Large intestine (tissue), 3 donors: Measurements from ENCODE around the gene HSPB2. TPM values are rescaled to one million over a fixed set of nuclear protein-coding genes. Genes with fewer than 3 reads are reported as not detected.

Experiments used
- DNase-seq, 2 donors: peaks; one replicate each; pipeline versions ENCODE4 v3.0.0 to v3.0.0-alpha.2; 2013
- H3K27ac ChIP-seq: one replicate; pipeline ENCODE4 v1.5.1; 2013; ENCODE audit warnings: low read length
- H3K27me3 ChIP-seq: 2 replicates; pipeline ENCODE4 v1.6.1; 2013; ENCODE audit warnings: low read length; ENCODE audit not compliant: control insufficient read depth, insufficient read depth
- H3K36me3 ChIP-seq: 2 replicates; pipeline ENCODE4 v1.6.1; 2013; ENCODE audit warnings: low read length; ENCODE audit not compliant: control insufficient read depth, insufficient read depth
- H3K4me1 ChIP-seq: one replicate; pipeline ENCODE4 v1.6.1; 2013; ENCODE audit warnings: low read length; ENCODE audit not compliant: control insufficient read depth, insufficient read depth
- H3K4me3 ChIP-seq: one replicate; pipeline ENCODE4 v1.5.1; 2013; ENCODE audit warnings: low read length
- H3K9me3 ChIP-seq: one replicate; pipeline ENCODE4 v1.6.1; 2013; ENCODE audit warnings: mild to moderate bottlenecking, low read depth, low read length, moderate library complexity; ENCODE audit not compliant: control insufficient read depth
- WGBS: methylation state at CpG from one replicate; pipeline ENCODE4 v1.1.5; 2013; ENCODE audit warnings: low lambda C conversion rate; ENCODE audit not compliant: insufficient coverage; 5-methylcytosine and 5-hydroxymethylcytosine counted together
- polyA plus RNA-seq: library from polyadenylated mRNA; unstranded; fragments of 120-200 nt; gene quantifications from one replicate; pipeline ENCODE4 v1.2.1, GENCODE V29; 2013

HSPB2 gene
- polyA plus RNA-seq, 1 donor = 4.3 TPM

GRCh38 chr11:111913031-111913861 lies 712 bp downstream of the HSPB2 start:
- 30% methylated on average over 4 of the region's 24 CpGs for WGBS
- H3K27me3 ChIP-seq = peaks cover 14% of the 10 kb centered on the region
- peaks cover 25% of the 10 kb centered on the region for H3K4me1 ChIP-seq
- H3K36me3 ChIP-seq = no peaks in the 10 kb centered on the region
- H3K4me3 ChIP-seq = peak overlapping the region; percentile 29
- H3K9me3 ChIP-seq = no peaks in the 10 kb centered on the region
- peak overlapping the region; percentile 16 for H3K27ac ChIP-seq
- DNase-seq = no peak

GRCh38 chr11:111913997-111914396 lies 1.5 kb downstream of the HSPB2 start:
- Histone ChIP-seq H3K27me3 (peaks cover 14% of the 10 kb centered on the region), H3K4me1 (peaks cover 29% of the 10 kb centered on the region), H3K27ac (no peak overlapping the region), H3K9me3 (no peaks in the 10 kb centered on the region), H3K36me3 (no peaks in the 10 kb centered on the region), H3K4me3 (no peak overlapping the region)
- DNase-seq = peak in 1 of 2 donors; percentile 52
- WGBS = no CpG with 5 or more reads among the region's 4 CpGs

GRCh38 chr11:111916768-111917167 lies 4.2 kb downstream of the HSPB2 start:
- Histone ChIP-seq H3K27me3 (peaks cover 14% of the 10 kb centered on the region), H3K27ac (no peak overlapping the region)

GRCh38 chr11:111917312-111917711 lies 4.8 kb downstream of the HSPB2 start:
- Histone ChIP-seq H3K36me3 (no peaks in the 10 kb centered on the region), H3K4me3 (no peak overlapping the region), H3K9me3 (no peaks in the 10 kb centered on the region), H3K27me3 (peaks cover 8% of the 10 kb centered on the region), H3K4me1 (peaks cover 21% of the 10 kb centered on the region), H3K27ac (peak overlapping the region; percentile 82)
- WGBS = no CpG with 5 or more reads among the region's 2 CpGs
- no peak for DNase-seq

More at GRCh38 chr11:111916768-111917167, 4.2 kb downstream of the HSPB2 start:
- Histone ChIP-seq H3K36me3 (no peaks in the 10 kb centered on the region), H3K9me3 (no peaks in the 10 kb centered on the region), H3K4me1 (peaks cover 26% of the 10 kb centered on the region), H3K4me3 (no peak overlapping the region)
- DNase-seq = no peak
- WGBS = no CpG with 5 or more reads among the region's 1 CpG

GRCh38 chr11:111917788-111918187 lies 5.3 kb downstream of the HSPB2 start:
- H3K27ac ChIP-seq = peak overlapping the region; percentile 82
- peaks cover 8% of the 10 kb centered on the region for H3K27me3 ChIP-seq
- WGBS = 80% methylated on average over 1 of the region's 3 CpGs
- no peaks in the 10 kb centered on the region for H3K9me3 ChIP-seq
- no peak overlapping the region for H3K4me3 ChIP-seq
- H3K4me1 ChIP-seq = peaks cover 20% of the 10 kb centered on the region
- no peaks in the 10 kb centered on the region for H3K36me3 ChIP-seq
- DNase-seq = peak in 1 of 2 donors; percentile 28

- H3K4me3 ChIP-seq = peak within 1 kb of the TSS; percentile 33
- 19% methylated on average over 3 of the region's 19 CpGs for WGBS
Measured at GRCh38 chr11:111918390-111919256, 6.1 kb downstream of the HSPB2 start, which contains the start of gene C11orf52. Gene C11orf52 (plus strand): TSS chr11:111918913. CDS start chr11:111918973, 60 bp downstream.

GRCh38 chr11:111920908-111921307 lies 8.4 kb downstream of the HSPB2 start:
- H3K9me3 ChIP-seq = no peaks in the 10 kb centered on the region
- H3K27ac ChIP-seq = no peak overlapping the region
- DNase-seq = no peak
- no peaks in the 10 kb centered on the region for H3K27me3 ChIP-seq
- WGBS = no CpG with 5 or more reads among the region's 2 CpGs
- H3K4me3 ChIP-seq = no peak overlapping the region
- peaks cover 3% of the 10 kb centered on the region for H3K36me3 ChIP-seq
- peaks cover 21% of the 10 kb centered on the region for H3K4me1 ChIP-seq

More at GRCh38 chr11:111918390-111919256, 6.1 kb downstream of the HSPB2 start, which contains the start of gene C11orf52:
- no peaks in the 10 kb centered on the region for H3K36me3 ChIP-seq
- H3K27me3 ChIP-seq = peaks cover 1% of the 10 kb centered on the region
- H3K27ac ChIP-seq = peak within 1 kb of the TSS; percentile 82
- DNase-seq = peak; percentile 89 to 96
- H3K9me3 ChIP-seq = no peaks in the 10 kb centered on the region
- peaks cover 20% of the 10 kb centered on the region for H3K4me1 ChIP-seq

- H3K4me3 ChIP-seq = no peak overlapping the region
- H3K36me3 ChIP-seq = peaks cover 6% of the 10 kb centered on the region
- H3K4me1 ChIP-seq = peaks cover 28% of the 10 kb centered on the region
- DNase-seq = no peak
- H3K9me3 ChIP-seq = no peaks in the 10 kb centered on the region
- no peak overlapping the region for H3K27ac ChIP-seq
- no peaks in the 10 kb centered on the region for H3K27me3 ChIP-seq
- WGBS = no CpG with 5 or more reads among the region's 7 CpGs
Measured at GRCh38 chr11:111921541-111922230, 9.2 kb downstream of the HSPB2 start.

- Histone ChIP-seq H3K27ac (no peak overlapping the region), H3K36me3 (peaks cover 6% of the 10 kb centered on the region), H3K9me3 (no peaks in the 10 kb centered on the region), H3K4me3 (no peak overlapping the region), H3K27me3 (no peaks in the 10 kb centered on the region), H3K4me1 (peaks cover 27% of the 10 kb centered on the region)
- DNase-seq = no peak
- WGBS = no CpG with 5 or more reads among the region's 2 CpGs
Measured at GRCh38 chr11:111922803-111923202, 10.3 kb downstream of the HSPB2 start.

- Histone ChIP-seq H3K9me3 (no peaks in the 10 kb centered on the region), H3K4me1 (peaks cover 21% of the 10 kb centered on the region), H3K27ac (no peak overlapping the region), H3K36me3 (peaks cover 6% of the 10 kb centered on the region), H3K27me3 (no peaks in the 10 kb centered on the region), H3K4me3 (no peak overlapping the region)
- WGBS = no CpG with 5 or more reads among the region's 5 CpGs
- no peak for DNase-seq
Measured at GRCh38 chr11:111923351-111923788, 10.8 kb downstream of the HSPB2 start.
